Astrocyte (in vitro differentiated cells and primary cell): Measurements from ENCODE around the gene MTARC1. TPM values are rescaled to one million over a fixed set of nuclear protein-coding genes. Genes with fewer than 3 reads are reported as not detected.

Experiments
- DNase-seq: peaks from one replicate; pipeline ENCODE4 v3.0.0-alpha.2; 2010; ENCODE audit warnings: low read depth
- FAIRE-seq: peaks from 2 replicates; lab custom pipeline; 2011; peaks lifted over from hg19 to GRCh38; lab: Jason Lieb, UNC
- H2AFZ ChIP-seq: 2 replicates; pipeline ENCODE4 v1.6.0; 2012; ENCODE audit warnings: low read depth, low read length, inconsistent platforms
- H3K27ac ChIP-seq: 2 replicates; pipeline ENCODE4 v1.5.1; 2011; ENCODE audit warnings: low read depth, low read length, inconsistent platforms
- H3K27me3 ChIP-seq: 2 replicates; pipeline ENCODE4 v1.6.0; 2011; ENCODE audit warnings: low read length, inconsistent platforms; ENCODE audit not compliant: insufficient read depth
- H3K36me3 ChIP-seq: 2 replicates; pipeline ENCODE4 v1.5.1; 2011; ENCODE audit warnings: low read length, inconsistent platforms; ENCODE audit not compliant: insufficient read depth
- H3K4me1 ChIP-seq: 2 replicates; pipeline ENCODE4 v1.5.1; 2011; ENCODE audit warnings: low read length, inconsistent platforms; ENCODE audit not compliant: insufficient read depth
- H3K4me2 ChIP-seq: 2 replicates; pipeline ENCODE4 v1.6.0; 2012; ENCODE audit warnings: low read length, inconsistent platforms
- H3K4me3 ChIP-seq: 2 replicates; pipeline ENCODE4 v1.5.1; 2011; ENCODE audit warnings: low read depth, mild to moderate bottlenecking, low read length, inconsistent platforms; ENCODE audit not compliant: insufficient read depth
- H3K79me2 ChIP-seq: 2 replicates; pipeline ENCODE4 v1.6.0; 2012; ENCODE audit warnings: mild to moderate bottlenecking, low read length, inconsistent platforms; ENCODE audit not compliant: insufficient read depth
- H3K9ac ChIP-seq: 2 replicates; pipeline ENCODE4 v1.6.0; 2012; ENCODE audit warnings: mild to moderate bottlenecking, low read length, inconsistent platforms
- H3K9me3 ChIP-seq: 2 replicates; pipeline ENCODE4 v1.5.1; 2012; ENCODE audit warnings: low read depth, mild to moderate bottlenecking, low read length, inconsistent platforms; ENCODE audit not compliant: insufficient read depth
- H4K20me1 ChIP-seq: 2 replicates; pipeline ENCODE4 v1.6.0; 2012; ENCODE audit warnings: low read length, inconsistent platforms; ENCODE audit not compliant: insufficient read depth
- H3K27ac Mint-ChIP-seq: one replicate; pipeline ENCODE4 v1.8.0; 2021; ENCODE audit warnings: mild to moderate bottlenecking, mixed read lengths; ENCODE audit not compliant: unreplicated experiment
- H3K27me3 Mint-ChIP-seq: one replicate; pipeline ENCODE4 v1.8.0; 2021; ENCODE audit warnings: low read depth, mixed read lengths; ENCODE audit not compliant: unreplicated experiment
- H3K36me3 Mint-ChIP-seq: one replicate; pipeline ENCODE4 v1.8.0; 2021; ENCODE audit warnings: low read depth, mixed read lengths; ENCODE audit not compliant: unreplicated experiment
- H3K4me1 Mint-ChIP-seq: one replicate; pipeline ENCODE4 v1.8.0; 2021; ENCODE audit warnings: low read depth, mixed read lengths; ENCODE audit not compliant: unreplicated experiment
- H3K4me3 Mint-ChIP-seq: one replicate; pipeline ENCODE4 v1.8.0; 2021; ENCODE audit warnings: mild to moderate bottlenecking, moderate library complexity, mixed read lengths; ENCODE audit not compliant: unreplicated experiment
- H3K9me3 Mint-ChIP-seq: one replicate; pipeline ENCODE4 v1.8.0; 2021; ENCODE audit warnings: mild to moderate bottlenecking, mixed read lengths; ENCODE audit not compliant: unreplicated experiment
- EZH2 ChIP-seq: IDR thresholded peaks from 2 replicates; pipeline ENCODE4 v1.6.1; 2012; ENCODE audit warnings: mild to moderate bottlenecking, low read length, inconsistent platforms; ENCODE audit not compliant: insufficient read depth
- total RNA-seq: library from RNA; stranded (reverse); gene quantifications from 2 replicates; pipeline ENCODE4 v1.2.1, GENCODE V29; 2021
- TF ChIP-seq, protein P1 (sequence below): IDR thresholded peaks from 2 replicates; pipeline ENCODE4 v1.5.1; 2011; ENCODE audit warnings: low read depth, mild to moderate bottlenecking, inconsistent platforms, low read length, moderate library complexity; ENCODE audit not compliant: insufficient read depth

The MTARC1 gene
- total RNA-seq, 1 donor from 2014 or later: 8.5 TPM

GRCh38 chr1:220810179-220810653 is 23.5 kb downstream of the MTARC1 start:
- DNase-seq (no peak), FAIRE-seq (no peak)
- no peak overlapping the region for H3K9ac ChIP-seq
- no peaks in the 10 kb centered on the region for H3K9me3 ChIP-seq
- Mint-ChIP-seq H3K9me3 (peaks cover 6% of the 10 kb centered on the region), H3K27me3 (no peaks in the 10 kb centered on the region), H3K4me3 (no peak overlapping the region), H3K27ac (no peak overlapping the region), H3K4me1 (no peaks in the 10 kb centered on the region), H3K36me3 (peaks cover 2% of the 10 kb centered on the region)
- no peak overlapping the region for H3K27ac ChIP-seq
- H4K20me1 ChIP-seq: no peaks in the 10 kb centered on the region
- H2AFZ ChIP-seq: peak overlapping the region; percentile 45
- H3K36me3 ChIP-seq: no peaks in the 10 kb centered on the region
- TF ChIP-seq, protein P1, sequence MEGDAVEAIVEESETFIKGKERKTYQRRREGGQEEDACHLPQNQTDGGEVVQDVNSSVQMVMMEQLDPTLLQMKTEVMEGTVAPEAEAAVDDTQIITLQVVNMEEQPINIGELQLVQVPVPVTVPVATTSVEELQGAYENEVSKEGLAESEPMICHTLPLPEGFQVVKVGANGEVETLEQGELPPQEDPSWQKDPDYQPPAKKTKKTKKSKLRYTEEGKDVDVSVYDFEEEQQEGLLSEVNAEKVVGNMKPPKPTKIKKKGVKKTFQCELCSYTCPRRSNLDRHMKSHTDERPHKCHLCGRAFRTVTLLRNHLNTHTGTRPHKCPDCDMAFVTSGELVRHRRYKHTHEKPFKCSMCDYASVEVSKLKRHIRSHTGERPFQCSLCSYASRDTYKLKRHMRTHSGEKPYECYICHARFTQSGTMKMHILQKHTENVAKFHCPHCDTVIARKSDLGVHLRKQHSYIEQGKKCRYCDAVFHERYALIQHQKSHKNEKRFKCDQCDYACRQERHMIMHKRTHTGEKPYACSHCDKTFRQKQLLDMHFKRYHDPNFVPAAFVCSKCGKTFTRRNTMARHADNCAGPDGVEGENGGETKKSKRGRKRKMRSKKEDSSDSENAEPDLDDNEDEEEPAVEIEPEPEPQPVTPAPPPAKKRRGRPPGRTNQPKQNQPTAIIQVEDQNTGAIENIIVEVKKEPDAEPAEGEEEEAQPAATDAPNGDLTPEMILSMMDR: peak; percentile 87
- TF ChIP-seq EZH2: no peak
- no peaks in the 10 kb centered on the region for H3K27me3 ChIP-seq
- peaks cover 2% of the 10 kb centered on the region for H3K4me1 ChIP-seq
- H3K79me2 ChIP-seq: no peaks in the 10 kb centered on the region
- H3K4me2 ChIP-seq: peak overlapping the region; percentile 72
- H3K4me3 ChIP-seq: no peak overlapping the region

- H3K4me3 ChIP-seq: no peak overlapping the region
- H3K27me3 ChIP-seq: no peaks in the 10 kb centered on the region
- H4K20me1 ChIP-seq: no peaks in the 10 kb centered on the region
- Mint-ChIP-seq H3K9me3 (peaks cover 6% of the 10 kb centered on the region), H3K36me3 (peaks cover 2% of the 10 kb centered on the region), H3K4me1 (no peaks in the 10 kb centered on the region), H3K27me3 (no peaks in the 10 kb centered on the region), H3K4me3 (no peak overlapping the region), H3K27ac (no peak overlapping the region)
- H3K9me3 ChIP-seq: no peaks in the 10 kb centered on the region
- no peaks in the 10 kb centered on the region for H3K79me2 ChIP-seq
- no peak overlapping the region for H3K9ac ChIP-seq
- no peaks in the 10 kb centered on the region for H3K36me3 ChIP-seq
- peaks cover 2% of the 10 kb centered on the region for H3K4me1 ChIP-seq
- TF ChIP-seq EZH2: no peak
- TF ChIP-seq, protein P1: no peak
- DNase-seq (no peak), FAIRE-seq (no peak)
- no peak overlapping the region for H3K4me2 ChIP-seq
- H2AFZ ChIP-seq: no peak overlapping the region
- H3K27ac ChIP-seq: no peak overlapping the region
These were observed 24.2 kb downstream of the MTARC1 start for GRCh38 chr1:220810963-220811362.

DNA sequence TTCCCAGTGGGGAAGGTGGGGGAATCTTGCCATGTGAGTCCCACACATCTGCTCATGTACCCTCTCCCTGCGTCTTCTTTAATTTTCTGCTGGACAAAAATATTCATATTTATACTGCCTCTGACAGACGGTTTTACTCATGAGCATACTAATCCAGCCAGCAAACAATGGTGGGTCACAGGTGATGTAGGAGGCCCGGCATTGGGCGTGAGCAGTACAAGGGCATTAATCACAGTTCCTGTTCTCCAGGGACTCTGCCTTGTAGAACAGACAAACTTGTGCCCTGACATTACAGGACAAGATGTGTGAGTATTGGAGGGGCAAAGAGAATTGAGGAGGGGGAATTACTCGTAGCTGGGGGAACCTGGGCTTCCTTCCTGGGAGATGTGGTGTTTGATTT is 25.0 kb downstream of the MTARC1 start:
- Histone ChIP-seq H3K79me2 (no peaks in the 10 kb centered on the region), H3K36me3 (no peaks in the 10 kb centered on the region), H2AFZ (no peak overlapping the region), H3K4me3 (no peak overlapping the region), H3K27ac (no peak overlapping the region), H3K9ac (no peak overlapping the region), H3K9me3 (no peaks in the 10 kb centered on the region), H3K4me1 (peaks cover 2% of the 10 kb centered on the region), H3K4me2 (no peak overlapping the region), H4K20me1 (no peaks in the 10 kb centered on the region), H3K27me3 (no peaks in the 10 kb centered on the region)
- no peak overlapping the region for H3K27ac Mint-ChIP-seq
- H3K9me3 Mint-ChIP-seq: peaks cover 6% of the 10 kb centered on the region
- FAIRE-seq (no peak), DNase-seq (no peak)
- no peaks in the 10 kb centered on the region for H3K36me3 Mint-ChIP-seq
- TF ChIP-seq, protein P1: no peak
- no peak for TF ChIP-seq EZH2
- no peak overlapping the region for H3K4me3 Mint-ChIP-seq
- H3K27me3 Mint-ChIP-seq: no peaks in the 10 kb centered on the region
- H3K4me1 Mint-ChIP-seq: no peaks in the 10 kb centered on the region
